Stimulated activated CD4-positive, alpha-beta T cell treated with anti-CD3 and anti-CD28 coated beads, Interleukin-1b, Interleukin-23, amount 100 ng/mL, for 1 hour (primary cell): Measurements from ENCODE around the gene HMGCS2.
"Not testable (repeated sequence)": the region's sequence is repeated elsewhere in the genome, so short reads cannot be mapped to it uniquely, and the experiment has no call there.

Experiments used
- DNase-seq, 2 donors: peaks; one replicate each; pipeline ENCODE4 v3.0.0-alpha.2; 2020; ENCODE audit warnings: low read depth in 2 of 2

The HMGCS2 gene

GRCh38 chr1:119790451-119791198, 21.9 kb upstream of the HMGCS2 start:
- DNase-seq: no peak

GRCh38 chr1:119787776-119788175, 19.1 kb upstream of the HMGCS2 start:
- no peak for DNase-seq

GRCh38 chr1:119786473-119787050, 17.9 kb upstream of the HMGCS2 start:
- not testable (repeated sequence) for DNase-seq

GRCh38 chr1:119786046-119786445, 17.3 kb upstream of the HMGCS2 start:
- not testable (repeated sequence) for DNase-seq

GRCh38 chr1:119784191-119784781, 15.6 kb upstream of the HMGCS2 start:
- DNase-seq: no peak

GRCh38 chr1:119783354-119784185, 14.9 kb upstream of the HMGCS2 start:
- DNase-seq: no peak

- no peak for DNase-seq
Measured at GRCh38 chr1:119782631-119783325, 14.1 kb upstream of the HMGCS2 start.

- DNase-seq: no peak
Measured at GRCh38 chr1:119781434-119782210, 12.9 kb upstream of the HMGCS2 start.

- DNase-seq: no peak
Measured at GRCh38 chr1:119779869-119780356, 11.2 kb upstream of the HMGCS2 start.

- no peak for DNase-seq
Measured at GRCh38 chr1:119778886-119779560, 10.3 kb upstream of the HMGCS2 start.

GRCh38 chr1:119778359-119778758, 9.7 kb upstream of the HMGCS2 start:
- no peak for DNase-seq

- no peak for DNase-seq
Measured at GRCh38 chr1:119774746-119775490, 6.2 kb upstream of the HMGCS2 start.

GRCh38 chr1:119773711-119774241, 5.1 kb upstream of the HMGCS2 start:
- no peak for DNase-seq

- no peak for DNase-seq
Measured at GRCh38 chr1:119772298-119772697, 3.6 kb upstream of the HMGCS2 start.

- no peak for DNase-seq
Measured at GRCh38 chr1:119771770-119772169, 3.1 kb upstream of the HMGCS2 start.

- DNase-seq: no peak
Measured at GRCh38 chr1:119771016-119771415, 2.3 kb upstream of the HMGCS2 start.

- DNase-seq: no peak
Measured at GRCh38 chr1:119767486-119767885, 1.2 kb downstream of the HMGCS2 start.

- no peak for DNase-seq
Measured at GRCh38 chr1:119766374-119766794, 2.3 kb downstream of the HMGCS2 start.

GRCh38 chr1:119764220-119764619, 4.5 kb downstream of the HMGCS2 start:
- no peak for DNase-seq
